SK-N-SH treated with all-trans-retinoic acid at 6 μM for 48 hours (cell line): ENCODE data around the gene SPATA12.

Experiments
- ATAC-seq: fragments of 200-7000 bp; cut with Tn5 transposase; 3 replicates; pipeline ENCODE4 v1.9.1; 2020; ENCODE audit warnings: mild to moderate bottlenecking, moderate library complexity
- ARNTL ChIP-seq: fragments of 450-650 bp; formaldehyde crosslinking; IDR thresholded peaks from 2 replicates; pipeline ENCODE4 v1.5.0; 2020; ENCODE audit warnings: low read depth, mild to moderate bottlenecking, moderate library complexity, borderline replicate concordance
- BACH2 ChIP-seq: fragments of 250-450 bp; sonication (Bioruptor Pico); IDR thresholded peaks from 2 replicates; pipeline ENCODE4 v1.9.0; 2021; ENCODE audit warnings: mild to moderate bottlenecking, borderline replicate concordance
- CREB5 ChIP-seq: fragments of 250-450 bp; sonication (Bioruptor Pico); IDR thresholded peaks from 2 replicates; pipeline ENCODE4 v1.5.1; 2020; ENCODE audit warnings: low read depth, mild to moderate bottlenecking, moderate library complexity
- CSDC2 ChIP-seq: fragments of 250-450 bp; sonication (Bioruptor Pico); IDR thresholded peaks from 2 replicates; pipeline ENCODE4 v1.5.0; 2020; ENCODE audit warnings: mild to moderate bottlenecking, moderate library complexity
- CSRNP3 ChIP-seq: fragments of 250-450 bp; sonication (Bioruptor Pico); IDR thresholded peaks from 2 replicates; pipeline ENCODE4 v1.5.1; 2021; ENCODE audit warnings: mild to moderate bottlenecking, moderate library complexity
- ESRRG ChIP-seq: fragments of 250-450 bp; sonication (Bioruptor Pico); IDR thresholded peaks from 2 replicates; pipeline ENCODE4 v1.6.1; 2021; ENCODE audit warnings: mild to moderate bottlenecking
- GLIS3 ChIP-seq: fragments of 250-450 bp; sonication (Bioruptor Pico); IDR thresholded peaks from 2 replicates; pipeline ENCODE4 v1.5.0; 2020; ENCODE audit warnings: mild to moderate bottlenecking, moderate library complexity
- ISL1 ChIP-seq: fragments of 250-450 bp; sonication (Bioruptor Pico); IDR thresholded peaks from 2 replicates; pipeline ENCODE4 v2.1.2; 2022; ENCODE audit warnings: mild to moderate bottlenecking, moderate library complexity
- OSR1 ChIP-seq: fragments of 250-450 bp; sonication (Bioruptor Pico); IDR thresholded peaks from 2 replicates; pipeline ENCODE4 v1.8.0; 2022; ENCODE audit warnings: moderate library complexity, mild to moderate bottlenecking, inconsistent platforms
- PATZ1 ChIP-seq: fragments of 250-450 bp; sonication (Bioruptor Pico); IDR thresholded peaks from 2 replicates; pipeline ENCODE4 v1.8.0; 2020; ENCODE audit warnings: mild to moderate bottlenecking, moderate library complexity, borderline replicate concordance
- POU6F1 ChIP-seq: fragments of 250-450 bp; sonication (Bioruptor Pico); IDR thresholded peaks from 2 replicates; pipeline ENCODE4 v1.8.0; 2021; ENCODE audit warnings: low read depth, mild to moderate bottlenecking, moderate library complexity, borderline replicate concordance
- PPARA ChIP-seq: fragments of 250-450 bp; sonication (Bioruptor Pico); IDR thresholded peaks from 2 replicates; pipeline ENCODE4 v1.5.0; 2020; ENCODE audit warnings: mild to moderate bottlenecking, borderline replicate concordance
- RARB ChIP-seq: fragments of 250-450 bp; sonication (Bioruptor Pico); IDR thresholded peaks from 2 replicates; pipeline ENCODE4 v1.8.0; 2021; ENCODE audit warnings: mild to moderate bottlenecking, moderate library complexity
- SNAI2 ChIP-seq: fragments of 250-450 bp; sonication (Bioruptor Pico); IDR thresholded peaks from 2 replicates; pipeline ENCODE4 v1.5.0; 2020; ENCODE audit warnings: mild to moderate bottlenecking, moderate library complexity
- TOX ChIP-seq: fragments of 250-450 bp; sonication (Bioruptor Pico); IDR thresholded peaks from 2 replicates; pipeline ENCODE4 v1.8.0; 2021; ENCODE audit warnings: mild to moderate bottlenecking, moderate library complexity, borderline replicate concordance
- ZC3H10 ChIP-seq: fragments of 250-450 bp; sonication (Bioruptor Pico); IDR thresholded peaks from 2 replicates; pipeline ENCODE4 v1.5.1; 2021; ENCODE audit warnings: mild to moderate bottlenecking, moderate library complexity
- ZFP3 ChIP-seq: fragments of 250-450 bp; sonication (Bioruptor Pico); IDR thresholded peaks from 2 replicates; pipeline ENCODE4 v1.5.0; 2020; ENCODE audit warnings: mild to moderate bottlenecking, moderate library complexity
- ZNF565 ChIP-seq: fragments of 450-650 bp; formaldehyde crosslinking; conservative IDR thresholded peaks from 2 replicates; pipeline ENCODE4 v1.5.0; 2020; ENCODE audit warnings: low read depth, mild to moderate bottlenecking, moderate library complexity
- ZNF8 ChIP-seq: fragments of 450-650 bp; formaldehyde crosslinking; IDR thresholded peaks from 2 replicates; pipeline ENCODE4 v1.5.0; 2020; ENCODE audit warnings: mild to moderate bottlenecking, moderate library complexity

SPATA12 gene

GRCh38 chr3:57069503-57069902 lies 9.0 kb downstream of the SPATA12 start (continued):
- no peak for TF ChIP-seq CSRNP3 (CRISPR knock-in tag)

GRCh38 chr3:57073628-57074027 lies 13.2 kb downstream of the SPATA12 start:
- TF ChIP-seq ZNF8 (CRISPR knock-in tag) (no peak), CSDC2 (CRISPR knock-in tag) (no peak), PPARA (CRISPR knock-in tag) (no peak), CREB5 (CRISPR knock-in tag) (no peak), TOX (no peak), ZFP3 (CRISPR knock-in tag) (no peak), OSR1 (CRISPR knock-in tag) (no peak), ZNF565 (CRISPR knock-in tag) (no peak), SNAI2 (CRISPR knock-in tag) (no peak), PATZ1 (CRISPR knock-in tag) (no peak), GLIS3 (no peak), ESRRG (no peak), ARNTL (CRISPR knock-in tag) (no peak), ISL1 (CRISPR knock-in tag) (no peak)
- TF ChIP-seq, all 23 proteins: peak for 0
- no peak for ATAC-seq

- ATAC-seq: no peak
- TF ChIP-seq CSRNP3 (CRISPR knock-in tag): no peak
- TF ChIP-seq GLIS3: no peak
- TF ChIP-seq ZNF8 (CRISPR knock-in tag): no peak
- TF ChIP-seq ARNTL (CRISPR knock-in tag): no peak
These were observed 13.7 kb downstream of the SPATA12 start for GRCh38 chr3:57074135-57074534.

- TF ChIP-seq ZC3H10 (CRISPR knock-in tag) (no peak), CSRNP3 (CRISPR knock-in tag) (no peak), ZFP3 (CRISPR knock-in tag) (no peak), ISL1 (CRISPR knock-in tag) (no peak), OSR1 (CRISPR knock-in tag) (no peak), TOX (no peak), BACH2 (CRISPR knock-in tag) (no peak)
- no peak for ATAC-seq
These were observed 16.0 kb downstream of the SPATA12 start for GRCh38 chr3:57076422-57076951.

GRCh38 chr3:57077630-57078343 lies 17.3 kb downstream of the SPATA12 start:
- no peak for ATAC-seq
- TF ChIP-seq ZNF8 (CRISPR knock-in tag): no peak
- TF ChIP-seq PATZ1 (CRISPR knock-in tag): no peak
- no peak for TF ChIP-seq POU6F1 (CRISPR knock-in tag)
- no peak for TF ChIP-seq CSRNP3 (CRISPR knock-in tag)
- TF ChIP-seq ESRRG: no peak
- no peak for TF ChIP-seq OSR1 (CRISPR knock-in tag)
- TF ChIP-seq ISL1 (CRISPR knock-in tag): no peak
- TF ChIP-seq BACH2 (CRISPR knock-in tag): no peak
- TF ChIP-seq TOX: no peak
- TF ChIP-seq SNAI2 (CRISPR knock-in tag): no peak
- no peak for TF ChIP-seq RARB (CRISPR knock-in tag)
